GM18861 (cell line): ENCODE results near the gene RARRES1.
A peak's percentile ranks its signal among the peaks of the same experiment; 100 is the strongest.

Experiments used
- ATAC-seq: cut with Tn5 transposase; IDR thresholded peaks from one replicate; pipeline ENCODE4 v1.9.1; 2021; ENCODE audit not compliant: unreplicated experiment

Gene RARRES1

GRCh38 chr3:158737410-158737809 lies 5.2 kb upstream of the RARRES1 start:
- no peak for ATAC-seq

- no peak for ATAC-seq
Measured at GRCh38 chr3:158735296-158736033, 3.2 kb upstream of the RARRES1 start.

GRCh38 chr3:158733656-158734055 lies 1.4 kb upstream of the RARRES1 start:
- ATAC-seq: no peak

- no peak for ATAC-seq
Measured at GRCh38 chr3:158732856-158733200, 571 bp upstream of the RARRES1 start.

GRCh38 chr3:158731486-158731885 lies 771 bp downstream of the RARRES1 start:
- ATAC-seq: no peak

- no peak for ATAC-seq
Measured at GRCh38 chr3:158728851-158729250, 3.4 kb downstream of the RARRES1 start.

- ATAC-seq: no peak
Measured at GRCh38 chr3:158728061-158728377, 4.2 kb downstream of the RARRES1 start.

GRCh38 chr3:158727206-158728060 lies 4.8 kb downstream of the RARRES1 start:
- ATAC-seq: peak; percentile 62

- no peak for ATAC-seq
Measured at GRCh38 chr3:158725348-158726011, 6.8 kb downstream of the RARRES1 start.

- ATAC-seq: no peak
Measured at GRCh38 chr3:158723991-158724390, 8.3 kb downstream of the RARRES1 start.

- ATAC-seq: no peak
Measured at GRCh38 chr3:158722108-158722507, 10.1 kb downstream of the RARRES1 start.

- no peak for ATAC-seq
Measured at GRCh38 chr3:158718490-158719170, 13.6 kb downstream of the RARRES1 start.

- ATAC-seq: no peak
Measured at GRCh38 chr3:158717576-158717975, 14.7 kb downstream of the RARRES1 start.

GRCh38 chr3:158713094-158713499 lies 19.2 kb downstream of the RARRES1 start:
- no peak for ATAC-seq

- no peak for ATAC-seq
Measured at GRCh38 chr3:158712443-158712842, 19.8 kb downstream of the RARRES1 start.

- ATAC-seq: no peak
Measured at GRCh38 chr3:158711886-158712285, 20.4 kb downstream of the RARRES1 start.

GRCh38 chr3:158710601-158711000 lies 21.7 kb downstream of the RARRES1 start:
- ATAC-seq: no peak

GRCh38 chr3:158709666-158710083 lies 22.6 kb downstream of the RARRES1 start:
- ATAC-seq: no peak

- ATAC-seq: no peak
Measured at GRCh38 chr3:158703566-158703965, 28.7 kb downstream of the RARRES1 start.

GRCh38 chr3:158702815-158703481 lies 29.3 kb downstream of the RARRES1 start:
- ATAC-seq: no peak
